IPS DF 6.9 (cell line): ENCODE measurements around the gene ABAT.

Experiments used
- DNase-seq: peaks from one replicate; pipeline ENCODE4 v3.0.0-alpha.2; 2013; ENCODE audit warnings: low read depth, low spot score
- H3K27ac ChIP-seq: one replicate; pipeline ENCODE4 v1.5.1; 2013; ENCODE audit warnings: low read length, control low read depth
- H3K27me3 ChIP-seq: 2 replicates; pipeline ENCODE4 v1.6.1; 2013; ENCODE audit warnings: mild to moderate bottlenecking, low read length; ENCODE audit not compliant: control insufficient read depth, insufficient read depth
- H3K36me3 ChIP-seq: 2 replicates; pipeline ENCODE4 v1.6.1; 2013; ENCODE audit warnings: low read length; ENCODE audit not compliant: control insufficient read depth, insufficient read depth
- H3K4me1 ChIP-seq: 2 replicates; pipeline ENCODE4 v1.6.1; 2013; ENCODE audit warnings: low read length; ENCODE audit not compliant: control insufficient read depth, insufficient read depth
- H3K4me3 ChIP-seq: 2 replicates; pipeline ENCODE4 v1.5.1; 2013; ENCODE audit warnings: mild to moderate bottlenecking, low read length
- H3K9me3 ChIP-seq: 2 replicates; pipeline ENCODE4 v1.6.1; 2013; ENCODE audit warnings: low read length, inconsistent platforms; ENCODE audit not compliant: control insufficient read depth, insufficient read depth
- WGBS: extraction: QIAGEN DNeasy Blood & Tissue Kit; methylation state at CpG from one replicate; pipeline ENCODE4 v1.1.7; 2013; ENCODE audit warnings: mixed read lengths, missing lambda C conversion rate; ENCODE audit not compliant: insufficient read length, insufficient coverage; 5-methylcytosine and 5-hydroxymethylcytosine counted together

The ABAT gene

DNA sequence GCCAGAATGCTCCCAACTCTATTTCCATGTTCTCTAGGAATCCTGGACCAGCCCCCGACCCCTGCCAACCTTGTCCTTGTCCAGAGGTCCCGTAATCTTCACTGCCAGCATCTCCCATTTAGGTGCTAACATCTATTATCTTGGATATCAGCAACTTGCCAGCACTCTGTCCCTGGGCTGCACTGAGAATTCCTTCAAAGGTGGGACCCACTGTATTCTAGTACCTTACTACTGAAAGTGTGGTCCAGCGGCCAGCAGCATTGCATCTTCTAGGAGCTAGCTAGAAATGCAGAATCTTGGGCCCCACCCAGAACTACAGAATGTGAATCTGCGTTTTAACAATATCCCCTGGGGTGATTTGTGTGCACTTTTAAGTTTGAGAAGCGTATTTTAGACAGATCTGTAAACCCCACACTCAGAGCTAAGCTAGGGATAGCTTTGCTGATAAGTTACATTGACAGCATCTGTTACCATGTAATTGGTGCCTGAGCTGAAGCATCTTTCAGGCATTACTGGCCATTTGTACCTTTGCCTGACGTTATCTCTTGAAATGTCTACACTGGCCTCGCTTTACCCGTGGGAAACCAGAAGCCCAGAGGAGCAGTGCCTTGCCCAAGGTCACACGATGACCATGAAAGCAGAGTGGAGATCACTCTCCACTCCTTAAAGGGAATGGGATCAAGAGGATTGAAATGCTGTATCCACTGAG is 8.3 kb downstream of the ABAT start:
- H3K4me1 ChIP-seq: no peaks in the 10 kb centered on the region
- DNase-seq: no peak
- no CpG with 5 or more reads among the region's 9 CpGs for WGBS

DNA sequence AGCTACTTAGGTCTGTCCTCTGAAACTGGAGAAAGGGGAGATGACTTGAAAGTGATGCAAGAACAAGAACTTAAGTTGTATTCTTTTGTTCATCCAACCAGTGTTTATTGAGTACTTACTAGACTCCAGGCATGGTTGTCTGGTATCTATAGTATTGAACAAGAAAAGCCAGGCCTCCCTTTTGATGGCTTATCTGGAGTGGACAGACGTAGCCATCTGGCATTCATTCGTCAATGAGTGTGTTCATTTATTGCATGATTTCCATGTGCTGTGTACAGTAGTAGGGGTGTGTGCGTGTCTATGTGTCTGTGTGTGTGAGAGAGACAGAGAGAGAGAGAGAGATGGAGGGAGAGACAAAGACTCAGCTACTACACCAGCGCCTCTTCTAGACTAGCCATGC is 9.2 kb downstream of the ABAT start:
- H3K27ac ChIP-seq: no peak overlapping the region

More for the DNA sequence above, 8.3 kb downstream of the ABAT start:
- Histone ChIP-seq H3K4me3 (no peak overlapping the region), H3K9me3 (no peaks in the 10 kb centered on the region; the same call in 1 of the 2 replicates), H3K27me3 (no peaks in the 10 kb centered on the region), H3K36me3 (no peaks in the 10 kb centered on the region; the same call in 1 of the 2 replicates), H3K27ac (no peak overlapping the region)

DNA sequence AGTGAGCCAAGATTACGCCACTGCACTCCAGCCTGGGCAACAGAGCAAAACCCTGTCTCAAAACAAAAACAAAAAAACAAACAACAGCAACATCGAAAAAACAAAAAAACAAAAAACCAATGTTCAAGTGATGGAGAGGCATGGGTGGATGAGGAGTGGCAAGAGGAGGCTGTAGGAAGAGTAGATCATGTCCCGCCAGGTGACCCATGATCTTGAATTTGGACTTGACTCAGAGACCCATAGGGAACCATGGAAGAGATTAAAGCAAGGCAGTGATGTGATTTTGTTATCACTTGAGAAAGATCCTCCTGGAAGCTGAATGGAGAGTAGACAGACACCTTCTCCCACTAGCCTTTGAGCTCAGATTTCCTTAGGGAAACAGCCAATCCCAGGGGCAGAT is 11.2 kb downstream of the ABAT start:
- no CpG with 5 or more reads among the region's 3 CpGs for WGBS
- no peaks in the 10 kb centered on the region for H3K9me3 ChIP-seq
- no peak overlapping the region for H3K27ac ChIP-seq
- H3K4me3 ChIP-seq: no peak overlapping the region
- DNase-seq: no peak
- H3K36me3 ChIP-seq: no peaks in the 10 kb centered on the region
- H3K4me1 ChIP-seq: no peaks in the 10 kb centered on the region
- H3K27me3 ChIP-seq: no peaks in the 10 kb centered on the region

More for the DNA sequence above, 9.2 kb downstream of the ABAT start:
- no CpG with 5 or more reads among the region's 4 CpGs for WGBS
- Histone ChIP-seq H3K4me3 (no peak overlapping the region), H3K36me3 (no peaks in the 10 kb centered on the region; the same call in 1 of the 2 replicates), H3K27me3 (no peaks in the 10 kb centered on the region), H3K9me3 (no peaks in the 10 kb centered on the region; the same call in 1 of the 2 replicates), H3K4me1 (no peaks in the 10 kb centered on the region)
- no peak for DNase-seq

DNA sequence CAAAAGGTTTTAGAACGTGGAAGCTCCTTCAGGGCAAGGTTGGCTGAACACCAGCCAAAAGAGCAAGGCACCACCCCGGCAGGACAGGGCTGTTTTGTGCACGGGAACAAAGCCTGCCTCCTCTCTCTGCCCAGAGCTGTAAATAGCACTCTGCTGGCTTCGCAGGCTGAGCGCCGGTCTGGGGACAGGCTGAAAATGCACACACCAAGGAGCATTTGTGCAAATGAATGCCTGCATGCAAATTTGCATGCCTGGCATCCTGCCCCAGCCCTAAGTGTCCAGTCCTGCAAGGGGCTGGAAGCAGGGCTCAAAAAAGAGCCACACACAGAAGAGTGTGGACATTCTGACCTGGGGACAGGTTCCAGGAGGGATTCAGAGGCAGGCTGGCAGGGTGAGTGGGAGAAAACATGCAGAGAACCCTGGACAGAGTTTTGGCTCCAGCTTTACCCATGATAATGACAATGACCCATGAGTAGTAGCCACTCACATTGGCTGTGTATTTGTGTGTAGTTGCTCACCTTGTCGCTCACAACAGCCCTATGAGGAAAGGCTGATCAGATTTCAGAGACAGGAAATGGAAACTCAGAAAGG is 11.7 kb downstream of the ABAT start:
- no CpG with 5 or more reads among the region's 7 CpGs for WGBS
- H3K9me3 ChIP-seq: no peaks in the 10 kb centered on the region
- H3K4me3 ChIP-seq: no peak overlapping the region
- H3K36me3 ChIP-seq: no peaks in the 10 kb centered on the region
- H3K4me1 ChIP-seq: no peaks in the 10 kb centered on the region
- no peaks in the 10 kb centered on the region for H3K27me3 ChIP-seq
- DNase-seq: no peak
- H3K27ac ChIP-seq: no peak overlapping the region

GRCh38 chr16:8686879-8687278 is 12.5 kb downstream of the ABAT start:
- no peak overlapping the region for H3K4me3 ChIP-seq
- H3K9me3 ChIP-seq: no peaks in the 10 kb centered on the region
- no CpG with 5 or more reads among the region's 9 CpGs for WGBS
- no peak for DNase-seq
- no peak overlapping the region for H3K27ac ChIP-seq
- H3K27me3 ChIP-seq: no peaks in the 10 kb centered on the region
- no peaks in the 10 kb centered on the region for H3K36me3 ChIP-seq
- H3K4me1 ChIP-seq: no peaks in the 10 kb centered on the region

- Histone ChIP-seq H3K27me3 (no peaks in the 10 kb centered on the region), H3K4me1 (no peaks in the 10 kb centered on the region), H3K36me3 (no peaks in the 10 kb centered on the region), H3K4me3 (no peak overlapping the region), H3K27ac (no peak overlapping the region), H3K9me3 (no peaks in the 10 kb centered on the region)
- no peak for DNase-seq
- no CpG with 5 or more reads among the region's 1 CpG for WGBS
Measured at GRCh38 chr16:8689686-8690085, 15.3 kb downstream of the ABAT start.

DNA sequence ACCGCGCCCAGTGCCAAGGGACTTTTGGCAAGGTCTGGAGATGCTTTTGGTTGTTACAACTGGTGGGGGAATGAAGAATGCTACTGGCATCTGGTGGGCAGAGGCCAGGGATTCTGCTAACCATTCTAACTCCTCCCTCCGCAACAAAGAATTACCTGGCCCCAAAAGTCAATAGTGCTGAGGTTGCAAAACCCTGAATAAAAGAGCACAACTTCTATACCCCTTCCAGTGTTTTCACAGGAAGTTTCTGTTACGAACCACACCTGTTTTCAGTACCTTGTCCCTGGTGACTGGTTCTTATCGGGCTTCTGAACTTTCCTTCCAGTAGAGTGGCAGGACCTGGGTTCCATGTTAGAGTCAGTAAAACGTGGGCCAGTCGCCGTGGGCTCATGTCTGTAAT is 17.3 kb downstream of the ABAT start:
- no peaks in the 10 kb centered on the region for H3K4me1 ChIP-seq
- no peak for DNase-seq
- no peaks in the 10 kb centered on the region for H3K9me3 ChIP-seq
- no peaks in the 10 kb centered on the region for H3K36me3 ChIP-seq
- no peaks in the 10 kb centered on the region for H3K27me3 ChIP-seq
- no peak overlapping the region for H3K27ac ChIP-seq
- no CpG with 5 or more reads among the region's 8 CpGs for WGBS
- H3K4me3 ChIP-seq: no peak overlapping the region

DNA sequence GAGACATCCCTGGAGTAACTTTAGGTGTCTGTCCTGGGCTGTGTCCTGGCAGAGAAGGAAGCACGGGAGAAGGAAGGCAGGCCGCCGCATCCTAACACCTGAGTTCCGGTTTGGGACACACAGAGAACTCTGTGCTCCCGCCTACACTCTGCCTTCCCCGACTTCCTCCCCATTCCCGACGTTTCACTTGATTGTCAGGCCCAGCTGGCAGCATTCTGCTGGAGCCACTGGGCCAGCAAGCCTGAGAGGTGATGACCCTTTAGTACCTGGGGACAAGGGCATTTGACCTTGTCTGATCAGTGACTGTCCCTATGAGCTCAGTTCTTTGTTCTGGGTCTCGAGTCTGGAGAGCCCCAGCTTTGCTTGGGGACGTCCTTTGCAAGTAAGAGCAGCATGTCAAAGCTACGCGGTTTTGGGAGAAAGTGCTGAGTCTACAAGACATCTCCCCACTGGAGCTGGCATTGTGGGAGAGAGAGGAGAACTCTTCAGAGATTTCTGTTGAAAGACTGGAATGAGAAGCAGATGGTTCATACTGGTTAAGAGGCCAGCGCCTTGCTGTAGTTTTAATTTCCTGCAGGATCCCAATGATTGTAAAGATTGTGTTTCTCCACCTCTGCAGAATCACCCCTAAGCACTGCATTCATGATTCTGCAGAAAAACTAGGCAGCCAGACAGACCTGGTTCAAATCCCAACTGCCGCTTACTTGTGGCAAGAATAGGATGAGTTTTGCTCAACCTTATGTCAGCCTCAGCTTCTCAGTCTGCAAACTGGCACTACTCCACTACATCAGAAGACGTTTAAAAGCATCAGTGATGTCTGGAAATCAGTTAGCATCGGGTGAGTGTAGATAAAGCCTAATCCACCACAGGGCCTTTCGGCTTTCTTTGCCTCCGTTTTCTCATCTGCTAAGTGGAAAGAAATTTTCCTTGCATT is 20.6 kb downstream of the ABAT start:
- no peak overlapping the region for H3K27ac ChIP-seq
- DNase-seq: no peak
- H3K4me1 ChIP-seq: no peaks in the 10 kb centered on the region
- H3K36me3 ChIP-seq: no peaks in the 10 kb centered on the region
- WGBS: no CpG with 5 or more reads among the region's 18 CpGs
- no peaks in the 10 kb centered on the region for H3K27me3 ChIP-seq
- no peaks in the 10 kb centered on the region for H3K9me3 ChIP-seq
- no peak overlapping the region for H3K4me3 ChIP-seq

DNA sequence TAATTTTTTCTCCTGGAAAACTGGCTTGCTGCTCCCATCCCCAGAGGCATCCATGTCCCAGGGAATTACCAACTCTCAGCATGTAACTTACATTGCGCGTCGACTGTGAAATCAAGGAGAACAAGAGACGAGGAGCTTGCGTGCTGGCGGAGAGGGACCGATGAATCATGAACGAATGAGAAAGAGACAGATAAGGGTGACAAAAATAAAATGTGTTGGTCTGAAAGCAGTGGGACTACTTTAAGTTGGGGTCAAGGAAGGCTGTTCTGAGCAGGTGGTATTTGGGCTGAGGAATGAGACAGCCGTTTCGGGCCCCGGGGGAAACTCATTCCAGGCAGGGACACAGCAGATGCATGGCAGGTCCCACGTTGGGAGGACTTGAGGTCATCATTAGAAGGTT is 22.5 kb downstream of the ABAT start:
- Histone ChIP-seq H3K27ac (no peak overlapping the region), H3K27me3 (no peaks in the 10 kb centered on the region), H3K4me3 (no peak overlapping the region), H3K9me3 (no peaks in the 10 kb centered on the region), H3K4me1 (no peaks in the 10 kb centered on the region), H3K36me3 (no peaks in the 10 kb centered on the region)
- no CpG with 5 or more reads among the region's 12 CpGs for WGBS
- no peak for DNase-seq

DNA sequence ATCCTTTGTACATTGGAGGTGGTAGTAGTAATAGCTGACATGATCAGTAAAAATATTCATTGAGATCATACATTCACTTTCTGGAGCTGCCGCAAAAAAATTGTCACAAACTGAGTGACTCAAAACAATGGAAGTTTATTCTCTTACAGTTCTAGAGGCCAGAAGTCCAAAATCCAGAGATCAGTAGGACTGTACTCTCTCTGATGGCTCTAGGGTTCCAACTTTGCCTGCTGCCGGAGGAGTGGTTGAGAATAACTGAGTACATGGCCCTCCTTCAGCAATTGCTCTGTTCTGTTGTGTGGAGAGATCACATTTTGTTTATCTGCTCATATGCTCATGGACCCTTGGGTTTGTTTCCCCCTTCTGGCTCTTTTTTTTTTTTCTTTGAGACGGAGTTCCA is 23.5 kb downstream of the ABAT start:
- no CpG with 5 or more reads among the region's 3 CpGs for WGBS
- no peaks in the 10 kb centered on the region for H3K9me3 ChIP-seq
- no peaks in the 10 kb centered on the region for H3K4me1 ChIP-seq
- no peaks in the 10 kb centered on the region for H3K36me3 ChIP-seq
- DNase-seq: no peak
- H3K4me3 ChIP-seq: no peak overlapping the region
- H3K27me3 ChIP-seq: no peaks in the 10 kb centered on the region
- no peak overlapping the region for H3K27ac ChIP-seq
